ENCODE data around the gene SOX5. TPM values are rescaled to one million over a fixed set of nuclear protein-coding genes. Genes with fewer than 3 reads are reported as not detected.
"Not testable (repeated sequence)": the region's sequence is repeated elsewhere in the genome, so short reads cannot be mapped to it uniquely, and the experiment has no call there.

Gene SOX5
- total RNA-seq, 1 experiment from 2014 or later: not detected

- Mint-ChIP-seq H3K4me3 (ENCODE audit: low read depth, unreplicated experiment) (no peak overlapping the region), H3K36me3 (ENCODE audit: insufficient read depth, unreplicated experiment) (no peaks in the 10 kb centered on the region), H3K27ac (ENCODE audit: unreplicated experiment) (no peak overlapping the region), H3K27me3 (ENCODE audit: unreplicated experiment) (no peaks in the 10 kb centered on the region), H3K9me3 (ENCODE audit: low read depth, unreplicated experiment) (peaks cover 18% of the 10 kb centered on the region), H3K4me1 (ENCODE audit: low read depth, unreplicated experiment) (no peaks in the 10 kb centered on the region)
- intact Hi-C loops (cut with micrococcal nuclease; ENCODE audit: unreplicated experiment): no loop called here
- DNase-seq: no peak
- no TSS peak for BruUV-seq (replicated peaks)
- no peak for TF ChIP-seq CTCF (IDR thresholded peaks at IDR 0.05; ENCODE audit: unreplicated experiment)
- CTCF ChIA-PET: no interaction called here
Observed at GRCh38 chr12:23503544-23503943, 445.9 kb downstream of the SOX5 start.

GRCh38 chr12:23502259-23502658, 447.2 kb downstream of the SOX5 start:
- CTCF ChIA-PET: no interaction called here
- no peak overlapping the region for H3K4me3 Mint-ChIP-seq (ENCODE audit: low read depth, unreplicated experiment)
- DNase-seq: no peak
- no peaks in the 10 kb centered on the region for H3K36me3 Mint-ChIP-seq (ENCODE audit: insufficient read depth, unreplicated experiment)
- TF ChIP-seq CTCF (IDR thresholded peaks at IDR 0.05; ENCODE audit: unreplicated experiment): no peak
- H3K4me1 Mint-ChIP-seq (ENCODE audit: low read depth, unreplicated experiment): no peaks in the 10 kb centered on the region
- no TSS peak for BruUV-seq (replicated peaks)
- intact Hi-C loops (cut with micrococcal nuclease; ENCODE audit: unreplicated experiment): no loop called here
- peaks cover 18% of the 10 kb centered on the region for H3K9me3 Mint-ChIP-seq (ENCODE audit: low read depth, unreplicated experiment)
- H3K27me3 Mint-ChIP-seq (ENCODE audit: unreplicated experiment): no peaks in the 10 kb centered on the region
- no peak overlapping the region for H3K27ac Mint-ChIP-seq (ENCODE audit: unreplicated experiment)

GRCh38 chr12:23495472-23495871, 454.0 kb downstream of the SOX5 start:
- no peak for TF ChIP-seq CTCF (IDR thresholded peaks at IDR 0.05; ENCODE audit: unreplicated experiment)

GRCh38 chr12:23493672-23494071, 455.8 kb downstream of the SOX5 start:
- Mint-ChIP-seq H3K4me3 (ENCODE audit: low read depth, unreplicated experiment) (no peak overlapping the region), H3K4me1 (ENCODE audit: low read depth, unreplicated experiment) (no peaks in the 10 kb centered on the region), H3K27ac (ENCODE audit: unreplicated experiment) (no peak overlapping the region), H3K9me3 (ENCODE audit: low read depth, unreplicated experiment) (no peaks in the 10 kb centered on the region), H3K36me3 (ENCODE audit: insufficient read depth, unreplicated experiment) (no peaks in the 10 kb centered on the region), H3K27me3 (ENCODE audit: unreplicated experiment) (no peaks in the 10 kb centered on the region)
- no TSS peak for BruUV-seq (replicated peaks)
- CTCF ChIA-PET: no interaction called here
- no peak for TF ChIP-seq CTCF (IDR thresholded peaks at IDR 0.05; ENCODE audit: unreplicated experiment)
- no peak for DNase-seq
- intact Hi-C loops (cut with micrococcal nuclease; ENCODE audit: unreplicated experiment): no loop called here

More at GRCh38 chr12:23495472-23495871, 454.0 kb downstream of the SOX5 start:
- H3K27me3 Mint-ChIP-seq (ENCODE audit: unreplicated experiment): no peaks in the 10 kb centered on the region
- BruUV-seq (replicated peaks): no TSS peak
- H3K27ac Mint-ChIP-seq (ENCODE audit: unreplicated experiment): no peak overlapping the region
- no peaks in the 10 kb centered on the region for H3K36me3 Mint-ChIP-seq (ENCODE audit: insufficient read depth, unreplicated experiment)
- DNase-seq: no peak
- H3K4me1 Mint-ChIP-seq (ENCODE audit: low read depth, unreplicated experiment): no peaks in the 10 kb centered on the region
- no peak overlapping the region for H3K4me3 Mint-ChIP-seq (ENCODE audit: low read depth, unreplicated experiment)
- CTCF ChIA-PET: no interaction called here
- intact Hi-C loops (cut with micrococcal nuclease; ENCODE audit: unreplicated experiment): no loop called here
- no peaks in the 10 kb centered on the region for H3K9me3 Mint-ChIP-seq (ENCODE audit: low read depth, unreplicated experiment)

GRCh38 chr12:23491029-23491428, 458.4 kb downstream of the SOX5 start:
- H3K4me1 Mint-ChIP-seq (ENCODE audit: low read depth, unreplicated experiment); intact Hi-C loops (cut with micrococcal nuclease; ENCODE audit: unreplicated experiment); H3K27ac Mint-ChIP-seq (ENCODE audit: unreplicated experiment); BruUV-seq (replicated peaks); CTCF ChIA-PET; H3K9me3 Mint-ChIP-seq (ENCODE audit: low read depth, unreplicated experiment); DNase-seq; H3K4me3 Mint-ChIP-seq (ENCODE audit: low read depth, unreplicated experiment); H3K36me3 Mint-ChIP-seq (ENCODE audit: insufficient read depth, unreplicated experiment); H3K27me3 Mint-ChIP-seq (ENCODE audit: unreplicated experiment): not testable (repeated sequence)
